NCI-H2227 (cell line): ENCODE results near the gene ANKS1B.

ENCODE experiments used
- DNase-seq: peaks from one replicate; lab custom pipeline; 2025; ENCODE audit not compliant: unreplicated experiment; lab: John Stamatoyannopoulos, UW

Gene ANKS1B

DNA sequence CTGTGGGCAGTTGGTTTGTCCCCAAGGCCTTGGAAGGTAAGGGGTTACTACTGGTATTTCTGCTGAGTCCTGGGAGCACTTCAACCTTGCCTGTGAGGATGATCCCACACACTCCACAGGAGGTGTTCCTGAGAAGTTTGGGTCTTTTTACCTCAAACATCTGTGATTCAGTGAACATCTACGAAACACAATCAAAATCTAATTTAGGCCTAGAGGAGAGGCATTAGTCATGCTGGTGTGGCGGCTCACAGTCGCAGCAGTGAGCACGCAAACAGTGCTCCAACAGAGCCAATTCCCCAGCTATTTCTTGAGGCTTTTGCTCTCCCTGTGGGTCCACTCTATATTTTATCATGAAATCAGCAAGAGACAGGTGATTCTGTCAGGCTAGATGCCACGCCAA lies 1232.0 kb downstream of the ANKS1B start:
- no peak for DNase-seq

DNA sequence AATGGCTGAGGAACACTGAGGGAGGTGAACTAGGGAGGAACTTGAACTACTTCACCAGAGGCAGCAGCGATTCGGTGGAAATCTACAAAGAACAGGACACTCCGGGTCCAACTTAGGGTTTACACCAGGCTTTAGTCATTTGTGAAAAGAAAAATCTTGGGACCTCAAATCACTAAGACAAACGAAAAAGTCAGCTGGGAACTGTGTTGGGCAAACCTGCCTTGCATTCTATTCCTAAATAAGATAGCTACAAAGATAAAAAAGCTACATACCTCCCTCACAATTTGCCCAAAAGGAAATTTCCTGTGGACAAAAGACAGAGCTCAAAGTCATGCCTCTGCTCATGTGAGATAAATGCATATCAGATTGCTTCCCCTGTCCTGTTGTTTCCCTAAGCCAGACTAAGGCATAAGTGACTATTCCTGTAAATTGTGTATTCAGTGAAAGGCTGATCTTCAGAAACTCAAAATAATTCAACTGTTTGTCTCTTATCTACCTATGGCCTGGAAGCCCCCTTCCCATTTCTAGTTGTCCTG lies 1233.1 kb downstream of the ANKS1B start:
- no peak for DNase-seq

DNA sequence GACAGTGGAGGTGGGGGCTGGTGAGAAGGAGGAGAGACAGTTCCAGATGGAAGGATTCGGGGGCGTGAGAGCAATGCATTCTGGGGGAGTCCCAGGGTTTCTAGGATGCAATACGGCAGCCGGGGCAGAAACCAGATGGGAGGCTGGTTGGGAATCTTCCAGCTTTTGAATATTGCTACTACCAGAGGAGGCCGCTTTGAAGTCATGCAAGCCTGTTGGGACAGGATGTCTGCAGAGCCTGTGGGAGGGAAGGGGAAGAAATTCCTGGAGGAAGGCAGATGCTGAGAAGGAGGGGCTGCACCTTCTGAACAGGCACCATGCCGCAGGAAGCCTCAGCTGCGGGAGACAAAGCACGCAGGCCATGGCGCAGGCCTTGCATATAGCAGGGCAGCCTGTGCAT lies 1234.2 kb downstream of the ANKS1B start:
- DNase-seq: no peak

DNA sequence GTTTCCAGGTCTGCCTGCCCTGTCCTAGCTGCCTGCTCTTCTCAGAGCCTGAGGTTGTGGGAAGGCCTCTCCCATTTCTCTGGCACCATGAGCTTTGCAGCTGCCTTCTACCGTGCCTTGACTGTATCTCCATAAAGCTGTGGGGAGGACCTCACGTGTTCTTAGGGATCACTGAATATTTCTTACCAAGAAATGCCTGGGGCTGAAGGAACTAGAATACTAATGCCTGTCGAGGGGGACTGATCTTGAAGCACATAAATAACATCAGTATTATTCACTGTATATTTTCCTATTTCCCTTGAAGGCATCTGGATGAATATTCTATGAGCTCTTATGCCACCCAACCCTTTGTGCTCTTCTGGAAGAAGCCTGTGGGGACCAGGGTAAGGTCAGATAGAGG lies 1236.3 kb downstream of the ANKS1B start:
- no peak for DNase-seq

DNA sequence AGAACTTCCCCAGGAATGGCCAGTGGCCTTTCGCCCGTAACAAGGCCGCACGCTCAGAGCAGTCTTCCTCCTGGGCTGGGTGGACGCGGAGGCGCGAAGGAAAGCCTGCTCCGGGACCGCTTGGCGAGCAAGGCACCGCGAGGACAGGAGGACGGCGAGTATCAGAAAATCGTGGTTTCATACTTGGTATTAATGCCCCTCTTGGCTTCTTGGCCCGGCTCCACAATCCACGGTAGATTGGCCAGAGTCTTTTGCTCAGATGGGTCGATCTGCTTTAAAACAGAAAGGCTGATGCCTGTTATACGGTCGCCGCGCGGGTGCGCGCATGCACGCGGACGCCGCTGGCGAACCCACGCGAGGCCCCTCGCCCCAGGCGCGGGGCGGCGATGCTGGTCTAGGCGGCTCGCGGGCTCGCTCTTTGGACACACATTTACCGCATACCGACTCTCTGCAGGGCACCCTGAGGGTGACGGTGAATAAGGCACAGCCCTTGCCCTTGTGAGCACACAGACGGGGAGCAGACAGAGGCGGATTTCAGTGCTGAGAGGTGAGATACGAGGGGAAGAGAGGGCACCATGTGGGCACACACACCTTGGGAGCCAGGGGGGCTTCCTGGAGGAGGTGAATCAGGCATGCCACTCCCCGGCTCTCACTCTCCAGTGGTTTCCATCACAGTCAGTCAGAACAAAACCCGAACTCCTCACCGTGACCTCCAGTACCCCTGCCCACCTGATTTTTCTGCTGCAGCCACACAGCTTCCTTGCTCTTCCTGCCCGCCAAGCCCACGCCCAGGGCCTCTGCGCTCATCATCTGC lies 1239.0 kb downstream of the ANKS1B start:
- no peak for DNase-seq

DNA sequence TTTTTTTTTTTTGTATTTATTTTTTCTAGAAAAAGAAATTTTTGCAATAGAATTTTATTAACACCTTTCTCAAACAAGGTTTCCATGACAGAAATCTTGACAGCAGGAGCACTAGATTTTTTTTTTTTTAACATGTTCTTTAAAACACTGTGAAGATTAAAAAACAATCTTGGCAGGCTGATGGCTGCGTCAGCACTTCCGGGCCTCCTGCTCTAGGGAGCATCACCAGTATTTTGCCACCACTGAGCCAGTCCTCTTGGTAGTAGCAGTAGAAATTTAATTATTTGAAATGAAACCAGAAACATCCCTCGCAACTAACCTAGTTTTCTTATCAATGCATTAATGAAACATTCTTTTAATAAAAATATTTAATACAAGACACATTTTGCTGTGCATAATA lies 1240.1 kb downstream of the ANKS1B start:
- DNase-seq: no peak

DNA sequence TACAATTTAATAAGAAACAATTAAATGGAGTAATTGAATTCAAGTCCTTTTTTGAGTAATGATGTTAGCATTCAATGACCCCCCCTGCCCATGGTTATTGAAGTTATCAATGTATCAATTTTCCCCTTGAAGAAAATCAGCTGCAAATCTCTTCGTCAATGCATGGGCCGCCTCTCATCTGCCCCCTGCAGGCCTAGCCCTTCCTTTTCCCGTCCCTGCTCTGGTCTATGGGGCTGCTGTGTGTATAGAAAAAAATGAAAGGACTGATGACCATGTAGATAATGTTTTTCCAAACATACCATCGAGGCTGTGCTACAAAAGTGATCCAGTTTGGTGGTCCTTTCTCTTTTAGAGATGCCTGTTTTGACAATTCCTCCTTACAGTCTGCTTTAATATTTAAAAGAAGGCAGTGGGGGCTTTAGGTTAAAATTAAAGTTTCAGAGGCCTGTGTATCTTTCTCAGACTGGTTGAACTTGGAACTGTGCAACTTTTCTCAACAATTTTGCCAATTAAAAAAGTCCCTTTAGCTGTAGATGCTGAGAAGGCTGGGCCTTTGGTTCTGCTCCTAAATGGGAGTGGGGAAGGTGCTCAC lies 1241.3 kb downstream of the ANKS1B start:
- DNase-seq: peak; percentile 20

DNA sequence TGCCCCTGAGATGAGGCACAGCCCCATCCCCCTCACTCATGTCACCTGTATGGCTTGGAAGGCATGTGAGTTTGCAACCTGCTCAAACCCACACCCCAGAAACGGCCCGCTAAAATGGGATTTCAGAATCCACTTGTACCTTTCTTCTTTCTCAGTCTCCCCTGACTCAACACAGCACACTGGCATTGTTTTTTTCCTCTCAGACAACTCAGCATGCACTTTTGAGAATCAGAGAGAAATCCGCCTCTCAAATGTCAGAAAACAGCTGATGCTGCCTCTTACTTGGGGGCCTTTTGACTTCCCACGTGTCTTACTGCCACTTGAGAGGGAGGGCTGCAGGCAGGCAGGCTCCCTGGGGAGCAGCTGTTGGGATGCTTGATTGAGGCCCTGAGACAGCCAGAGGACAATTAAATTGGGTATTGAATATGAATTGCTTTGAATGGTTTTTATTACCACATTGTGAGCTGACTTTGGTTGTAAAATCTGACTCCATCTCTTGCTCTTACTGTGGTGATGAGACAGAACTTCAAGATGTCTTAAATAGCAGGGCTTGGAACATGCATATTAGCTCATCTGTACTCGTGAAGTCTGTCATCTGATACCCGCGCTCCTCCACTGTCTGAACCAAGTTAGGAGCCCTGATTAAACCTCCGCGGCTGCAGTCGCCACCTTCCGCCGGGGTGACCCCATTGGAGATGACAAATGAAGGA lies 1243.0 kb downstream of the ANKS1B start:
- DNase-seq: peak; percentile 61

DNA sequence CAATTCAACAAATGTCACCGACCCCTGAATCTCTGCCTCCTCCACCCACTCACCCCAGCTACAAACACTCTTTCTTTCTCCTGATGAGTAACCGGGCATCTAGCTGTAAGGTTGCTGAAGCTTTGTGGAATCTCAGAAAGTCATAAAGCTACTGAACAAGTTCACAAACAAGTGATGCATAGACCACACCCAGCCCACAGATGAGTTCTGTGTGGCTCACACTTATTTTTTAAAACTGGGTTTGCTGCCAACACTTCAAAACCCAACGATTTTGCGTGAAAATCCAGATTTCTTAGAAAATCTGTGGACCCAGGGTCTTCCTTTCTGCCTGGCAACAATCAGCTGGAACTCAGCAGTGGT lies 1243.6 kb downstream of the ANKS1B start:
- DNase-seq: no peak

DNA sequence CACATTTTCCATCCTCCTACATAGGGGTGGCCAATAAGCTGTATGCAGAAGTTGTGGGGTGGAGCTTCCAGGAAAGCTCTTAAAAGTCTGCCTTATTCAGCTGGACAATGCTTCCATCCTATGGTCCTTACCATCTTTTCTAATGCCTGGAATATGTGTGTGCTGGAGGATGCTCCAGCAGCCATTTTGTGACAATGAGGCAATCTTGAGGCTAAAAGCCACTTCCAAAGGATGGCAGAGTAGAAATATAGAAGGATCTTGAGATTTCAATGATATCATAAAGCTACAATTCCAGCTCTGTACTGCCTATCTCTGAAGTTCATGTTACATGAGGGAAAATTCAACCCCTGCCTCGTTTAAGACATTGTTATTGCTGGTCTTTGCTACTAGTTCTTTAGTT lies 1244.0 kb downstream of the ANKS1B start:
- no peak for DNase-seq

DNA sequence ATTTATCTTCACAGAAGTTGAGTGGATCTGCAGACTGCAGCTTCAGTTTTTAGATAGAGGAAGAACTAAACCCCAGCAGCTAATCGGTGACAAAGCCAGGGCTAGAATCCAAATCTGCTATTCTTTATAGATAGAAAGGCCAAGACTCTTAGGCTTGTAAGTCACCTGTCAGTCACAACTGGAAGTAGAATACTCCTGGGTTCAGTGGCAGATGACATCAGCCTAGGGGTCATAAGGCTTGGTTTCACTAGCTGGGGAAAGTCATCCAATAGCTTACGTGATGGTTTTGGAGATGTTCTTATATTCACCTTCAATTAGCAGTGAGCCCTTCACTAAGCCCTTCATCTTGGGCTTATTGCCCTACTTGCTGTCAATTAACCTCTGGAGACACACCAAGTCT lies 1246.2 kb downstream of the ANKS1B start:
- no peak for DNase-seq

DNA sequence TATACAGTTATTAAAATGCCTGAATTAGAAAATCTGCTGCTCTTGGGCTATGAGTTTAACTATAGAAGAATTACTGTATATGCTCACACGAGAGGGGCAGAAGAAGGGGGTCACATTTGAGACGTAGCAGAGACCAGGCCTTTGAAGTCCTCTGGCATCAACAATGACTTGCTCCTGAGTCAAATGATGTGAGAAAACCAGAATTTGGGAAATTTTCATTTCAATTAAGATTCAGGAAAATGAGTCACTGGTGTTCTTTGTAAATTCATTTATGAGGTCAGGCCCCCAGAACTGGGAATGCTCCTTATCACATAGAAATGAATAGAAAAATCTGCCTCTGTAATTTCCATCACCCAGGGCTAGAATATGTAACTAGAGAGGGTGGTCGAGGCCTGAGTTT lies 1246.7 kb downstream of the ANKS1B start:
- DNase-seq: no peak

DNA sequence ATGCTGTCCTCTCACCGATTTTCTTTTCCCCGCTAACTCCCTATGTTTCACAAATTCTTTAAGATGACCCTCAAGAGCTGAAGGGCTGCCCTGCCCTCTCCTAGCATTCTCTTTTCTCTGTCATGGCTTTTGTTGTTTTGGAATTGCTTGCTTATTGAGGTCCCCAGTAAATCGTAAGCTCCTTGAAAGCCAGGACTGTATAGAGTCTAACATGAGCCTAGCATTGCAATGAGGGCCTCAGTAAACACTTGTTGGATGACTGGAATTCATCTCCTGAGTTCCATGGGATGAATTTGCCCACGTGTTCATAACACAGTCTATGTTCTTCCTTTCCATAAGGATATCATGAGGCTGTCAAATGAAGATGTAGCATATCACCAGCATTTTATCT lies 1247.4 kb downstream of the ANKS1B start:
- no peak for DNase-seq

DNA sequence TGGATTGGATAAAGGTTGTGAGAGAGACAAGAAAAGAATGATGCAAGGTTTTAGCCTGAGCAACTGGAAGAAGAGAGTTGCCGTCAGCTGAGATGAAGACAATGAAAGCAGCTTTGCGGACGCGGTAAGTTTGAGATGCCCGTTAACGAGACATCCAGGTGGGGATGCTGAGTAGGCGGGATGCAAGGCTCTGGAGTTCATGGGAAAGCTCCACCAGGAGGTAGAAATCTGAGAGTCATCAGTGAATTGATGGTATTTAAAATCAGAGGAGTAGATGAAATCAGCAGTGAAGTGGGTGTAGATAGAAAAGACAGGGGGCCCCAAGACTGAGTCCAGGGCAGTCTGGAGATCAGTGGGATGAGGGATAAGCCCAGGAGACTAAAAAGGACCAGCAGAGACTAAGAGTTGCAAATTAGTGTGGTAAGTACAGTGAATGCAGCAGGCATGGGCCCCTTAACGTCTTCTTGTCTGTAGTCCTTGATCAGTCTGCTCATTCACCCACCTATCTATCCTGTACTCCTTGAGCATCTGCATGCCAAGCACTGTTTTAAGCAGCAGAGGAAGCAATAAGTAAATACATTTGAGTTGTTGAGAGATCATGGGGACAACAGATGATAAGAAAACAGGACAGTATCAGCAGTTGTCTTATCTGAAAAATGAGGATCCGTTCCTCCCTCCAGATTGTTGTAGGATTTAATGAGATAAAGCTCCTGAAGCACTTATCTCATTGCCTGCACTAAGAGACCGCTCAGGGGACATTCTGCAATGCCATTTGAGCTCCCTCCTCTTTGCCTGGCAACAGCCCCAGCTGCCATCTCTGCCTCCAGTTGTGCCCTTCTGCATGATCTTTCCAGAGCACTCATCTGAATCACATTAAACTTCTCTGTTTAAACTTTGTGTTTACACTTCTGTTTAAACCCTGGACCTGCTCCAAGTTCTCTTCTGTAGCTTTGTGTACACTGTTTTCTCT lies 1248.1 kb downstream of the ANKS1B start:
- DNase-seq: peak; percentile 8

DNA sequence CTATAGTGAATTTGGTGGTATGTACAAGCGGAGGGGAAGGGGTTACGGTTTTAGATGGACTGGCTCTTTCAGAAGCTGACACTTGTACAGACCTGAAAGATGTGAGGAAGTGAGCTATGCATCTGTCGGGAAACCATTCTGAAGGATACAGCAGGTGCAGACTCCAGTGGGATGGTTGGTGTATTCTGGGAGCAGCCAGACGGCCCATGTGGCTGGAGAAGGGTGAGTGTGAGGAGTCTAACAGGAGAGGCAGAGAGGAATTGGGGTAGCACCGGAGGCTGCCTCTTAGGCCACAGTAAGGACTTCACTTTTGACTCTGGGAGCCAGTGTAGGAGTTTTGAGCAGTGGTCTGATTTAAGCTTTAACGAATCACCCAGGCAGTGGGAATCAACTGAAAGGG lies 1248.9 kb downstream of the ANKS1B start:
- DNase-seq: no peak

DNA sequence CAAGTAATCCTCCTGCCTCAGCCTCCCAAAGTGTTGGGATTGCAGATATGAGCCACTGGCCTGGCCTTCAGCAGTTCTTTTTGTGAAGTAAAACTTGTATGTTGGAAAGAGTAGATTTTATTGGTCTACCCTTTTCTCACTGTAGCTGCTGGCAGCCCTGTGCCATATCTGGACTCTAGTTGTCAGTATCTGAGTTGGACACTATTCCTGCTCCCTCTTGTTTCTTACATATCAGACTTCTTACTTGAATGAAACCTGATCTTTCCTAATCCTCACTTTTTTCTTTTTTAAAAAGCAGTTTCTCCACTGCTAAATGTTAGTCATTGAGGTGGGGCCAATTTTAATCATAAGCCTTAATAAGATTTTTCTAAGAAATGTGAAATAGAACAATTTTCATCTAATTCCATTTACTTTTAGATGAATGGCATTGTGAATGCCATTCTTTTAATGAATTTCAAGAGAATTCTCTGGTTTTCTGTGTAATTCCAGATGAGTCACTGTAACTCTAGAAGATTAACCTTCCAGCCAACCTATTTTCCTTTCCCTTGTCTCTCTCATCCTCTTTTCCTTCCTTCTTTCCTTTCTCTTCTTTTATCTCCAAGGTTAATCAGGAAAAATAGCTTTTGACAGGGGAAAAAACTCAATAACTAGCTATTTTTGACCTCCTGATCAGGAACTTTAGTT lies 1250.9 kb downstream of the ANKS1B start:
- no peak for DNase-seq

DNA sequence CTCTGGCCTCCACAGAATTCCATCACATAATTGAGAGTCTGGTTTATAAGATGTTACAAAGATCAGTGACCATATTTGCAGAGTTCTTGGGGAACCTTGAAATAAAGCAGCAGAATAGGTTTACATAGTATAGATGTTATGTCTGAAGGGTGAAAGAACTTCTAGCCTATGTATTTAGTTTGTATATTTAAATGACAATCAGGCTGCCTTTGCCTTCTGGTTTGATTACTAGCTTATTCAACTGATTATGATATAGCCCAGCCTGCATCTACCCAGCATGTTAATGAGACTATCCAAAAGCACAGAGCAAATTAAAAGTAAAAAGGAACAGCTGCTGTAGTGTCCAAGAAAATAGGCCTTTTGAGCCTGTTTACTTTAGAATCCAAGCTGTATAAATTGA lies 1254.3 kb downstream of the ANKS1B start:
- DNase-seq: no peak

DNA sequence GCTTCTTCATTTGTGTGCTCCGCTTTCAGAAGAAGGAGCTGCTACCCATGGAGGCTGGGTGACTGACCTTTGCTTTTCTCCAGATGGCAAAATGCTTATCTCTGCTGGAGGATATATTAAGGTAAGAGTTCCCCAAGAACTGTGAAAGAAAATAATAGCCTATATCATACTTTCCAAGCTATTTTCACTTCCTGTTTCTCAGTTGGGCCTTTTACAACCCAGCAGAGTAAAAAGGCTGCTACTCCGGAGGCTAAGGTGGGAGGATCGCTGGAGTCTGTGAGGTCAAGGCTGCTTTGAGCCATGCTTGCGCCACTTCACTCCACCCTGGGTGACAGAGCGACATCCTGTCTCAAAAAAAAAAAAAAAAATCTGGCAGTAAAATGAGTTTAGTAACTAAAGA lies 1257.5 kb downstream of the ANKS1B start:
- DNase-seq: no peak

DNA sequence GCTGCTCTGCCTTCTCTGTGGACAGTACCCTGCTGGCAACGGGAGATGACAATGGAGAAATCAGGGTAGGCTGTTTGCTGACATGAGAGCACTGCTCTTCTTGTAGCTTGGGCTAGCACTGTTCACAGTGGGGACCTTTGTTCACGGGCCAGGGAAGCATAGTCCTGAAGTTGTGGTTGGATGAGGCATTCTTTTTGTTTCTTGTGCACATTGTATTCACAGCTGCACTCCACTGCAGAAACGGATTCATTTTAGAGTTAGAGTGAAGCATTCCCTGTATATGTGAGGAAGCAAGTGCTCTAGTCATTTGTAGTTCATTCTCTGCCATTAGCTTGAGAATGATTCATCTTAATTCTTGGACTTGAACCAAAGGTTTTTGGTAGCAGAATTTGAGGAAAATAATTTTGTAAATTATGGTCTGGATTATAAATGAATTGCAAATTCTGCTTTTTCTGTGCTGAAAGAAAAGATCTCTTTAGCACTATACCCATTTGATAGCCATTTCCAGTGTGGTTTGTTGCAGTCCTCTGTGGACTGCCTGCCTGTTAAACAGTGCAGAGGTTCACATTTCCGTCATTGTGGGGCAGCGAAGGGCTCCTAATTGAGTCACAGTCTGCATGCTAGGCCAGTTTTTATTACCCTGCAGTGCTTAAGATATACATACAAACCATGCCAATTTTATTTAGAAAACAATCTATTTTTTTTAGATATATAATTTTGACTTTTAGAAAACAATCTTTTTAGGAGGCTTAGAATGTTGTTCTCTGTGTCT lies 1259.1 kb downstream of the ANKS1B start:
- peak; percentile 23 for DNase-seq
